Activated effector memory CD4-positive, alpha-beta T cell treated with anti-CD3 and anti-CD28 coated beads, Interleukin-2, amount 50 U/mL, for 16 hours (primary cell): ENCODE results near the gene GPATCH4.

Experiments
- DNase-seq: peaks from one replicate; pipeline ENCODE4 v3.0.0-alpha.2; 2020

The GPATCH4 gene

DNA sequence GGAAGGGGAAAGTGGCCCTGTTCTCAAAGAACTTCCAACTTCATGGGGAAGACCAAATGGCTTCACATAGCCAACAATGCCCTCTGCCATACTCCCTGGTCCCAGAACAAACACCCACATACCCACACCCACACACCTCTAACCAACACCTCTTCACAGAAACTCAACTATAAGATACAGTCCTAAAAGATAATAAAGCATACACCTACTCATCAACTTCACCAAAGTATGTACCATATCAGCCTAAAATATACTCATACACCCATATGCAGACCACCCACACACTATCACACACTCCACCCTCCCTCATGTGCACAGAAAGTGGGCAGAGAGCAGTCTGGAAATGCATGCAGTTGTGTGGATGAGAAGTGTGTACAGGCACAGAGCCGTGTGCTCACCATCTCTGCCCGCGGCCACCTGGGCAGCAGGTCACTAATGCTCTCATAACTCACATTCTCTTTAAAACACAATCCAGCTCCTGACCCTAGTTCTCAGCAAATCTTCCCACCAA lies 56.6 kb downstream of the GPATCH4 start:
- peak; percentile 10 for DNase-seq
